Breast epithelium (tissue), 3 donors: ENCODE measurements around the gene DPYD.

Experiments used
- CTCF ChIP-seq, 3 donors: fragments of 450-650 bp; IDR thresholded peaks; one replicate each; pipeline ENCODE4 v1.5.1; 2016 to 2017; ENCODE audit warnings: antibody characterized with exemption in 3 of 3, mild to moderate bottlenecking in 3 of 3, moderate library complexity in 3 of 3
- POLR2AphosphoS5 ChIP-seq, 3 donors: sonication (generic); formaldehyde crosslinking; IDR thresholded peaks; one replicate each; pipeline ENCODE4 v1.6.1; 2017; ENCODE audit warnings: antibody characterized with exemption in 3 of 3

GRCh38 chr1:97827887-97828286, 92.9 kb downstream of the DPYD start:
- TF ChIP-seq CTCF (IDR thresholded peaks at IDR 0.05) (no peak), POLR2AphosphoS5 (IDR thresholded peaks at IDR 0.05) (no peak)
